ENCODE results near the gene SF3B6. TPM values are rescaled to one million over a fixed set of nuclear protein-coding genes. Genes with fewer than 3 reads are reported as not detected.
A peak's percentile ranks its signal among the peaks of the same experiment; 100 is the strongest.
"Not testable (repeated sequence)": the region's sequence is repeated elsewhere in the genome, so short reads cannot be mapped to it uniquely, and the experiment has no call there.

SF3B6 gene
- total and polyA plus RNA-seq, 9 of the 15 experiments (the other 6 are each of a cell fraction or from before 2014, with no cell fraction given) = 146 to 591 (median 295) TPM

GRCh38 chr2:24100732-24101131 lies 24.6 kb upstream of the SF3B6 start:
- H3K9me3 ChIP-seq (replicated peaks; ENCODE audit: control insufficient read depth, insufficient read depth, low read depth, low read length); H2AFZ ChIP-seq (ENCODE audit: low read depth, low read length); H3K4me3 ChIP-seq; H3K27me3 ChIP-seq (ENCODE audit: control insufficient read depth in 2 of 2, insufficient read depth in 2 of 2, low read length in 2 of 2); H3K4me1 ChIP-seq (replicated peaks in 1 of 2; ENCODE audit: control insufficient read depth in 2 of 2, insufficient read depth in 2 of 2, low read length in 2 of 2); H3K4me2 ChIP-seq (ENCODE audit: insufficient read depth, low read length); H3K27ac ChIP-seq (ENCODE audit: extremely low read depth, low read depth, low read length); H3K9ac ChIP-seq (ENCODE audit: insufficient read depth in 1 of 2, low read depth in 2 of 2, low read length in 2 of 2); H3K9me1 ChIP-seq (ENCODE audit: control insufficient read depth, insufficient read depth, low read length); POLR2A ChIA-PET; ATAC-seq; BruUV-seq (replicated peaks); H4K20me1 ChIP-seq (replicated peaks; ENCODE audit: control insufficient read depth, insufficient read depth, low read length); intact Hi-C loops (cut with micrococcal nuclease); H3K36me3 ChIP-seq (ENCODE audit: control insufficient read depth, insufficient read depth, low read length); FAIRE-seq; DNase-seq (ENCODE audit: extremely low read depth in 1 of 4, low spot score in 3 of 4); H3K79me2 ChIP-seq (ENCODE audit: control insufficient read depth, insufficient read depth, low read length); CTCF ChIA-PET (ENCODE audit: low intra/inter-chr PET ratio); in situ Hi-C loops (cut with MboI): not testable (repeated sequence)
- peak; percentile 81 for TF ChIP-seq ZNF146 (CRISPR knock-in tag; IDR thresholded peaks at IDR 0.05; ENCODE audit: unreplicated experiment)
- TF ChIP-seq BCOR (IDR thresholded peaks at IDR 0.05) = 0 out of 2 replicates have a peak, but pooled peaks have one; percentile 19
- WGBS (ENCODE audit: insufficient coverage, low coverage, missing lambda C conversion rate) = 8% methylated on average over 2 of the region's 2 CpGs

GRCh38 chr2:24095171-24095677 lies 19.1 kb upstream of the SF3B6 start:
- CTCF ChIA-PET (ENCODE audit: low intra/inter-chr PET ratio) = interaction anchor here (0.7 kb wide), 1 partner anchor 12 kb away, joined by 3 read pairs; no protein-coding TSS in a partner anchor
- not testable (repeated sequence) for FAIRE-seq; H2AFZ ChIP-seq (ENCODE audit: low read depth, low read length)

More at GRCh38 chr2:24095171-24095677, 19.1 kb upstream of the SF3B6 start:
- BruUV-seq (replicated peaks); H3K79me2 ChIP-seq (ENCODE audit: control insufficient read depth, insufficient read depth, low read length); H3K36me3 ChIP-seq (ENCODE audit: control insufficient read depth, insufficient read depth, low read length); H3K9me1 ChIP-seq (ENCODE audit: control insufficient read depth, insufficient read depth, low read length); H3K4me3 ChIP-seq; POLR2A ChIA-PET; H4K20me1 ChIP-seq (replicated peaks; ENCODE audit: control insufficient read depth, insufficient read depth, low read length); H3K4me1 ChIP-seq (replicated peaks in 1 of 2; ENCODE audit: control insufficient read depth in 2 of 2, insufficient read depth in 2 of 2, low read length in 2 of 2); in situ Hi-C loops (cut with MboI); intact Hi-C loops (cut with micrococcal nuclease); H3K9ac ChIP-seq (ENCODE audit: insufficient read depth in 1 of 2, low read depth in 2 of 2, low read length in 2 of 2); H3K27me3 ChIP-seq (ENCODE audit: control insufficient read depth in 2 of 2, insufficient read depth in 2 of 2, low read length in 2 of 2); H3K27ac ChIP-seq (ENCODE audit: extremely low read depth, low read depth, low read length); H3K9me3 ChIP-seq (replicated peaks; ENCODE audit: control insufficient read depth, insufficient read depth, low read depth, low read length); H3K4me2 ChIP-seq (ENCODE audit: insufficient read depth, low read length); ATAC-seq; DNase-seq (ENCODE audit: extremely low read depth in 1 of 4, low spot score in 3 of 4): not testable (repeated sequence)
- 42% methylated on average over 17 of the region's 17 CpGs for WGBS (ENCODE audit: insufficient coverage, low coverage, missing lambda C conversion rate)

All from K562 (cell line).